Measurements from ENCODE around the gene SP1.
A peak's percentile ranks its signal among the peaks of the same experiment; 100 is the strongest.
"Not testable (repeated sequence)": the region's sequence is repeated elsewhere in the genome, so short reads cannot be mapped to it uniquely, and the experiment has no call there.

SP1 gene

DNA sequence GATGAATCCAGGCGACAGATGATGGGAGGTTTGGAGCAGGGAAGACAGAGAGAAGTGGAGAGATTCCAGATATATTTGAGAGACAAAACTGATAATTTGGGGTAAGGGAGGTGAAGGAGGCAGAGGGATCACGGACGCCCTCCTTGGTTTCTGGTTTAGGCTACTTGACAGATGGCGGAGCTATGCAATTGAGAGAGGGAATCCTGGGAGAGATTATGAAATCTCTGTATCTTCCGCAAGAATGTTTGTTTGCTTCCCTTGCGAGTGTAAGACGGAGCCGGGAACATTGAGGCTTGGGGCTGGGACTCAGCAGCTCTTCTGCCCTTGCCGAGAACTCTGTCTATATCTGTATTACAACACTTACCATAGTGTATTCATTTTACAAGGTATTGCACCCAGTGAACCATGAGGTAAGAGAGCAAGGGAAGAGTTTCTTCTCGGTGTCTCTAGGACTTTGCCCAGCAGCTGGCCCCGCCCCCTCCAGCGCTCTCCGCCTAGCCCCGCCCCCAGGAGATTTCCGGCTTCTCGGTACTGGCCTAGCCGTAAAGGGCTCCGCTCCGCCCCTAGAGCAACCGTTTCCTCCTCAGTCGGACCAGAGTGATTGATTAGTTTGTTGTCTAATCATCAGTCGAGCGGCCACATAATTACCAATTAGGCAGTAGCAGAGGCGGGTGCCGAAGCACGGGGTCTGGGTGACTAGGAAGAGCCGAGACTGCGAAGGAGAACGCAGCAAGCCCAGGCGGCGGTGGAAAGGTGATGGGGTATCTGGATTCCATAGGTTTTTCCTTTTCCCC, 61.3 kb downstream of the SP1 start, which contains the start of gene PRR13:
PRR13 (plus strand) TSS at position 695 of the 794 bp plus-strand sequence. CDS start 981 bp downstream, outside the sequence.
- Histone ChIP-seq H3K36me3 (ENCODE audit: insufficient read depth, low read length) (peaks cover 33% of the 10 kb centered on the region), H3K27ac (ENCODE audit: low read depth, low read length, poor library complexity, severe bottlenecking) (peak within 1 kb of the TSS; percentile 71), H3K9me3 (ENCODE audit: low read length) (no peaks in the 10 kb centered on the region), H4K20me1 (ENCODE audit: insufficient read depth, low read length) (no peaks in the 10 kb centered on the region), H3K4me2 (ENCODE audit: low read length) (peak within 1 kb of the TSS; percentile 68), H3K9ac (ENCODE audit: low read length) (peak within 1 kb of the TSS; percentile 99), H3K4me3 (ENCODE audit: low read depth, low read length, poor library complexity, severe bottlenecking) (peak within 1 kb of the TSS; percentile 99), H3F3A (ENCODE audit: insufficient read depth, low read length) (no peaks in the 10 kb centered on the region), H2AFZ (ENCODE audit: low read length) (peak within 1 kb of the TSS; percentile 60), H3K27me3 (ENCODE audit: insufficient read depth, low read length) (no peaks in the 10 kb centered on the region), H3K79me2 (ENCODE audit: insufficient read depth, low read length) (peaks cover 14% of the 10 kb centered on the region), H3K4me1 (ENCODE audit: insufficient read depth, low read length, severe bottlenecking) (peaks cover 26% of the 10 kb centered on the region), H3K9me2 (ENCODE audit: low read depth, low read length) (no peaks in the 10 kb centered on the region)
- TF ChIP-seq, protein P1, sequence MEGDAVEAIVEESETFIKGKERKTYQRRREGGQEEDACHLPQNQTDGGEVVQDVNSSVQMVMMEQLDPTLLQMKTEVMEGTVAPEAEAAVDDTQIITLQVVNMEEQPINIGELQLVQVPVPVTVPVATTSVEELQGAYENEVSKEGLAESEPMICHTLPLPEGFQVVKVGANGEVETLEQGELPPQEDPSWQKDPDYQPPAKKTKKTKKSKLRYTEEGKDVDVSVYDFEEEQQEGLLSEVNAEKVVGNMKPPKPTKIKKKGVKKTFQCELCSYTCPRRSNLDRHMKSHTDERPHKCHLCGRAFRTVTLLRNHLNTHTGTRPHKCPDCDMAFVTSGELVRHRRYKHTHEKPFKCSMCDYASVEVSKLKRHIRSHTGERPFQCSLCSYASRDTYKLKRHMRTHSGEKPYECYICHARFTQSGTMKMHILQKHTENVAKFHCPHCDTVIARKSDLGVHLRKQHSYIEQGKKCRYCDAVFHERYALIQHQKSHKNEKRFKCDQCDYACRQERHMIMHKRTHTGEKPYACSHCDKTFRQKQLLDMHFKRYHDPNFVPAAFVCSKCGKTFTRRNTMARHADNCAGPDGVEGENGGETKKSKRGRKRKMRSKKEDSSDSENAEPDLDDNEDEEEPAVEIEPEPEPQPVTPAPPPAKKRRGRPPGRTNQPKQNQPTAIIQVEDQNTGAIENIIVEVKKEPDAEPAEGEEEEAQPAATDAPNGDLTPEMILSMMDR (IDR thresholded peaks at IDR 0.05; ENCODE audit: low read length) = no peak
- TF ChIP-seq EZH2 (IDR thresholded peaks at IDR 0.05; ENCODE audit: borderline replicate concordance, low read length) = no peak

DNA sequence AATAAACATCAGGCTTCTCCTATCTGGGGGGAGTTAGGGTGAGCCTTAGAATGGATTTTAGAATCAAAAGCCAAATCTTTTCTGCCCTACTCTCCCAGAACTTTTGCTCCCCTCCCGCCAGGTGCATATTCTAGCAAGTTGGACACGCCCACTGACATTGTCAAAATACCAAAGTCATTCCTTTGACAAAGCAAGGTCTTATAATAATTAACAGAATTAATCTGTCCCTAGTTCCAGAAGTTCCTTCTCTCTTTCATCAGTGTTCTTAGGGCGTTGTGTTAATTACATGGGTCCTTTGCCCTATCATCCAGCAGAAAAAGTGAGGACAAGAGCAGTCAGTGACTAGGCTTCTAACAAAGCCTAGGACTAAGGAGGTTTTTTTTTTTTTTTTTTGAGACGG, 64.0 kb downstream of the SP1 start:
- peaks cover 26% of the 10 kb centered on the region for H3K4me1 ChIP-seq (ENCODE audit: insufficient read depth, low read length, severe bottlenecking)
- no peaks in the 10 kb centered on the region for H3K9me3 ChIP-seq (ENCODE audit: low read length)
- H3K9me2 ChIP-seq (ENCODE audit: low read depth, low read length) = no peaks in the 10 kb centered on the region
- peaks cover 14% of the 10 kb centered on the region for H3K79me2 ChIP-seq (ENCODE audit: insufficient read depth, low read length)
- H3K4me2 ChIP-seq (ENCODE audit: low read length) = no peak overlapping the region; the same call in 1 of the 2 replicates
- no peaks in the 10 kb centered on the region for H3F3A ChIP-seq (ENCODE audit: insufficient read depth, low read length)
- H2AFZ ChIP-seq (ENCODE audit: low read length) = no peak overlapping the region
- H3K27ac ChIP-seq (ENCODE audit: low read depth, low read length, poor library complexity, severe bottlenecking) = no peak overlapping the region
- H4K20me1 ChIP-seq (ENCODE audit: insufficient read depth, low read length) = no peaks in the 10 kb centered on the region
- peaks cover 56% of the 10 kb centered on the region for H3K36me3 ChIP-seq (ENCODE audit: insufficient read depth, low read length)
- no peak for TF ChIP-seq EZH2 (IDR thresholded peaks at IDR 0.05; ENCODE audit: borderline replicate concordance, low read length)
- TF ChIP-seq, protein P1 (IDR thresholded peaks at IDR 0.05; ENCODE audit: low read length) = no peak
- no peaks in the 10 kb centered on the region for H3K27me3 ChIP-seq (ENCODE audit: insufficient read depth, low read length)
- no peak overlapping the region for H3K4me3 ChIP-seq (ENCODE audit: low read depth, low read length, poor library complexity, severe bottlenecking)
- H3K9ac ChIP-seq (ENCODE audit: low read length) = no peak overlapping the region

DNA sequence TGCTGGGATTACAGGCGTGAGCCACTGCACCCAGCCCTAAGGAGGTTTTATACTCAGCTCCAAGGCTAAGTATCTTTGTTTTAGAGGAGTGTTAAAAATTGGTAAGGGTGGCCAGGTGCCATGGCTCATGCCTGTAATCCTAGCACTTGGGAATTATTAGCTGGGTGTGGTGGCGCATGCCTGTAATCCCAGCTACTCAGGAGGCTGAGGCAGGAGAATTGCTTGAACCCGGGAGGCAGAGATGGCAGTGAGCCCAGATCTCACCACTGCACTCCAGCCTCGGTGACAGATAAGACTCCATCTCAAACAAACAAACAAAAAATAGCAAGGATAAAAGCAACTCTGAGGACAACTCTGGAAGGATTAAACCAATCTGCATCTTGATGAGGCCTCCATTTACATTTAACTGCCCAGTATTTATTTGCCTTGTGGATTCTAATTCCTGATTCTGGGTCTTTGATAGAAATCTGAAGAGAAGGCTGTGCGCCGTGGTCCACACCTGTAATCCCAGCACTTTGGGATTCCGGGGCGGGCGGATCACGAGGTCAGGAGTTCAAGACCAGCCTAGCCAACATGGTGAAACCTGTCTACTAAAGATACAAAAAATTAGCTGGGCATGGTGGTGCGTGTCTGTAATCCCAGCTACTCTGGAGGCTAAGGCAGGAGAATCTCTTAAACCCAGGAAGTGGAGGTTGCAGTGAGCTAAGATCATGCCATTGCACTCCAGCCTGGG, 64.8 kb downstream of the SP1 start:
- not testable (repeated sequence) for H4K20me1 ChIP-seq (ENCODE audit: insufficient read depth, low read length); H3K27ac ChIP-seq (ENCODE audit: low read depth, low read length, poor library complexity, severe bottlenecking); H2AFZ ChIP-seq (ENCODE audit: low read length); H3K4me3 ChIP-seq (ENCODE audit: low read depth, low read length, poor library complexity, severe bottlenecking); H3K9me3 ChIP-seq (ENCODE audit: low read length); H3K9ac ChIP-seq (ENCODE audit: low read length); H3K4me2 ChIP-seq (ENCODE audit: low read length); H3K9me2 ChIP-seq (ENCODE audit: low read depth, low read length); H3K27me3 ChIP-seq (ENCODE audit: insufficient read depth, low read length); H3F3A ChIP-seq (ENCODE audit: insufficient read depth, low read length)
- peaks cover 56% of the 10 kb centered on the region for H3K36me3 ChIP-seq (ENCODE audit: insufficient read depth, low read length)
- H3K79me2 ChIP-seq (ENCODE audit: insufficient read depth, low read length) = peaks cover 14% of the 10 kb centered on the region
- peaks cover 26% of the 10 kb centered on the region for H3K4me1 ChIP-seq (ENCODE audit: insufficient read depth, low read length, severe bottlenecking)
